NCI-H1436 treated with DMSO at 0.1 percent for 48 hours (cell line): ENCODE measurements around the gene SH3YL1.

Source experiments
- DNase-seq: peaks from one replicate; lab custom pipeline; 2025; lab: John Stamatoyannopoulos, UW

Gene SH3YL1, protein sequence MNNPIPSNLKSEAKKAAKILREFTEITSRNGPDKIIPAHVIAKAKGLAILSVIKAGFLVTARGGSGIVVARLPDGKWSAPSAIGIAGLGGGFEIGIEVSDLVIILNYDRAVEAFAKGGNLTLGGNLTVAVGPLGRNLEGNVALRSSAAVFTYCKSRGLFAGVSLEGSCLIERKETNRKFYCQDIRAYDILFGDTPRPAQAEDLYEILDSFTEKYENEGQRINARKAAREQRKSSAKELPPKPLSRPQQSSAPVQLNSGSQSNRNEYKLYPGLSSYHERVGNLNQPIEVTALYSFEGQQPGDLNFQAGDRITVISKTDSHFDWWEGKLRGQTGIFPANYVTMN

GRCh38 chr2:263774-264492 lies at the start of gene SH3YL1:
TSS of gene SH3YL1 (minus strand) at chr2:264032. CDS start at chr2:263984, 48 bp downstream.
- DNase-seq: no peak

DNA sequence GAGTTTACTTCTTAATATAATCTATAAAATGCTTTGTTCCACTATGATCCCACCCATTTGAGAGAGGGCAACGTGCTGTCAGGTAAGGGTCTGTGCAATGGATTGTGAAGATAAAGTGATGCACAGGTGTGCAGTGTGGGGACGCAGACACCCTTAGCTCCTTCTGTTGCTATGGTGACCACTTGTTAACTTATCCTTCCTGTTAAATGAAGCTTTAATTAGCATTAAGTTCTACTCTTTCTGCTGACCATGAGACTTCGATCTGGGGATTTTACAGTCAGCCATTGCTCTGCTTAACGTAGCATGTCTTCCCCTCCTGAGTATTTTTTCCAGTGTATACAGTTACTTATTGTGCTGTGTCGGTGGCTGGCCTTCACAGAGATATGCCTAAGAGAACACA lies 47.2 kb upstream of the SH3YL1 start:
- DNase-seq: no peak

DNA sequence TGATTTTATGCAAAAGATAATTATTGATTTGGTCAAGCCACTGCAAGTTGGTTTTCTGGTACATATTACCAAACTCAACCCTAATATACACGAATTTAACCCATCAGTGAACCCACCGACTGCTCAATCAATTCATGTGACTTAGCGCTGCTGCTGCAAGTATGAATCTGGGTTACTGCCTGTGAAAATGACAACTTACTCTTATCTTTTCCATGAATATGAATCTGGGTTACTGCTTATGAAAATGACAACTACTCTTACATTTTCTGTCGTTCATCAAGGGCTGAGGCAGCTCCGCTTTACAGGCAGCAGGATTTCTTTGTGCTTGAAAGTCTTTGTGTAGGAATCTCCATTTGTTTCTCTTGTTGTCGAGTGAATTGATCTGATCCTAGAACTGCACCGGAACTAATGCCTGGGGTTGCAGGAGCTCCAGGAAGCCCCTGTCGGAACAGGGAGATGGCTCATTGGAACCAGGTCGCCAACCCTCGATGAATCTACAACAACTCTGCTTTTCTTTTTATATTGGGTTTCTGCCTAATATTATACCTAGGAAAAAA lies 46.2 kb upstream of the SH3YL1 start:
- no peak for DNase-seq

DNA sequence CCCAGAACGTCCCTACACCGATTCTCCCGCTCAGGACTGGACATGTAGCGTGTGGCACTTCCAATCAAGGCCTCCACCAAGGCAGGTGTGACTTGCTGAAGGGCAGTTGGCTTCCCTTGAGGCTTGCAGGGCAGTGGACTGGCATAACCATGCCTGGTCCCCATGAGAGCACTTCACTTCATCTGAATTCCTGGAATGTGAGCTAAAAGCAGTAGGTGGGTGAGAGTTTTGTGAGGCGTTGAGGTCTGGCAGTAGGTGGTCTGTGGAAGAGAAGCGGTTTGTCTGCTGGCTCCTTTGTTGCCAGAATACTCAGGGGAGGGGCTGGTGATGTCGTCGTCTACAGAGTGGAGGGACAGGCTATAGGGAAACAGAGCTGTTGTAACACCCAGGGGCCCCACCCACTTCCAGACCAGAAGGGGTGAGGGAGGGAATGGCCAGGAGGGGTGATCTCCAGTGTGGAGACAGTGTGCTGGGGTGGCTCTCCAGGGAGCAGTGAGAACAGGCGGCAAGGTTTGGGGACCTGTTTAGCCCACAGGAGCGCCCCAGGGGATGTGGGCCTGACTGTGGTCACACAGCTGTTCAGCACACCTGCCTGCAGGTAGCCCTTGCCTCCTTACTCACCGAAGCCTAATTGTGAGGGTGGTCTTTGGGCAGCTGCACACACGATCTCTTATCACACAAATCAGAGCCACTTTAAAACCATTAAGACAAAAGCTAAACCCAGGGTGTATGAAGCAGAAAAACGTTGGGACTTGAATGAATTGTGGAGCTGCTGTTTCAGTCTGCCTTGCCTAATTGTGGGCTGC lies 45.5 kb upstream of the SH3YL1 start:
- no peak for DNase-seq

- no peak for DNase-seq
These were observed 41.5 kb upstream of the SH3YL1 start for GRCh38 chr2:305366-305765.

GRCh38 chr2:296354-296753 lies 32.5 kb upstream of the SH3YL1 start:
- no peak for DNase-seq

DNA sequence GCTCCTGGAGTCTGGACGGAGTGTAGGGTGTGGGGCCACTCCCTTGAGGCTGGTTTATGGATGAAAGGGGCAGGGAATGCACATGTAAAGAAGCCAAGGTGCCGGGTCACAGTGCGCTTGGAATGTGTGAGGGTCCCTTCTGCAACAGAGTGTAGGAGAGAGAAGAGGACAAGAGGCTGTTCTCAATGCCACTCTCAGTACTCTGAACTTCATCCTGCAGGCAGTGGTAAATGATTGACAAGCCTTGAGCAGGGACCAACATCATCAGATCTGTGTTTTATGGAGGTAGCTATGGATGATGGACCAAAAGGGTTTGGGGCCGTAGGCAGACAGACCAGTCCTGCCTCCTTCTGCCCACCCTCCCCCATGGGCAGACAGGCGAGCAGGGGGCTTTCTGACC lies 31.3 kb upstream of the SH3YL1 start:
- no peak for DNase-seq

GRCh38 chr2:290090-290722 lies 26.4 kb upstream of the SH3YL1 start:
- DNase-seq: no peak

DNA sequence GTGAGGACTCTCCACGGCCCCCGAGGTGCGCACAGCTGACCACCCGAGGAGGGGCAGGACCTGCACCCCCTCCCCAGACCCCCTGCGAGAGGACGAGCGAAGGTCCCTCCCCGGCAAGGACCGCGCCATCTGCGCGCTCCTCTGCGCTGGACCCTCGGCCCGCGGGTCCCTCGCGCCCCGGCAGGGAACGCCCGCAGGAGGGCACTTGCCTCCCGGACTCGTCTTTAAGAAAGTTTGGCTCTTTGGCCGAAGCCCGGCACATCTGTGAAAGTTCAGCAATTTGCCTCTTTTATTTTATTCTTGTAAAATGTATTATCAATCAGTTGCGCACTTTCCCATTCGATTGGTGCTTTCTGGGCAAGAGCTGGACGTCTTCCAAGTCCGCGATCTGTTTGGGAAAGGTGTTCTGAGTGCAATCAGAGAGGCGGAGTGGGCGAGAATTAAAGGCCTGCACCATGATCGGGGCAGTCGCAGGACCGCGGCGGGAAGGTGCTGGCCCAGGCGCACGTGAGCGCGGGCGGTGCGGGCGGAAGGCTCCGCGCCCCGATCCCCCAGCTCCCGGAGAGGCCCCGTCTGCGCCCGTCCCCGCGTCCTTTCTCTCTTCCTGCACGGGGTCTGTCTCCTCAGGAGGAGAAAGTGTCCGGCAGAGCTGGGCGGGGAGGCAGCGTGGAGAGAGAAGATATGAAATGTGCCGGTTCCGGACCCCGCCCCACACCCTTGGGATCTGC lies 25.7 kb upstream of the SH3YL1 start:
- DNase-seq: no peak

GRCh38 chr2:288758-289361 lies 25.0 kb upstream of the SH3YL1 start:
- DNase-seq: no peak

GRCh38 chr2:287911-288757 lies 24.3 kb upstream of the SH3YL1 start, which contains the start of gene ALKAL2:
TSS of gene ALKAL2 (minus strand) at chr2:288091. CDS start at chr2:287835, 256 bp downstream.
- DNase-seq: no peak

- DNase-seq: no peak
These were observed 23.6 kb upstream of the SH3YL1 start for GRCh38 chr2:287471-287885.

GRCh38 chr2:286774-287392 lies 23.1 kb upstream of the SH3YL1 start:
- no peak for DNase-seq

DNA sequence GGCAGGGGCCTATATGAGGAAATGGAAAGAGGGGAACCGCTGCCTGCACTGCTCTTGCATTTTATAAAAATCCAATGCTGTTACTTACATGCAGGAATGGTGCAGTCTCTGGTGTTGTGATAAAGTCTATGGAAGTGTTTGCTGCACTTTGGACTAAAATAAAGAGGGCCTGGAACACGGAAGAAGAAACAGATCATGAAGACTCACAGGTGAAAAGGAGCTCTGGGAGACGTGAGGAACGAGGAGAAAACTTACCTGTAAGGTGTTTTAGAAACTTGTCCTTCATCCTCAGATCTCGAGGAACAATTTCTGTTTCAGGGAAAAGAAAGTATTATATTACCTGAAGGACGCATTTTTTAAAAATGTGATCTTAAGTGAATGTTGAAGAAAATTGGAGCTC lies 22.2 kb upstream of the SH3YL1 start:
- DNase-seq: no peak

DNA sequence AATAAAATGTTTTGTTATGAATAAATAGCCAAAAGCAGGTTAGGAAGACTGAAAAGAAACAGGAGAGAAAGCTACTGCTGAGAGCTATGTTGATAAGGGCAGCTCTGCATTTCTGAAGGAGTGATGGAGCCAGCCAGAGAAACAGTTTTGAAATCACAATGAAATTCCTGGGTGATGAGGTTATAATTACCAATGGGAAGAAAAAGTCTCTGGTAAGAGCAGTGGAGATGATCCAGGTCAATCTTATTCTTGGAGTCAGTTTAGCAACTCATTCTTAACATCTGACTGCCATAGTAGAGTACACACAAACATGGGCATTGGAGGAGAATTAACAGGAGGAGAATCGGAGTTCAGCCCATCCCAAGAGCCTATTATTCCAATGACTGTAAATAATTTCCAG lies 21.7 kb upstream of the SH3YL1 start:
- no peak for DNase-seq

DNA sequence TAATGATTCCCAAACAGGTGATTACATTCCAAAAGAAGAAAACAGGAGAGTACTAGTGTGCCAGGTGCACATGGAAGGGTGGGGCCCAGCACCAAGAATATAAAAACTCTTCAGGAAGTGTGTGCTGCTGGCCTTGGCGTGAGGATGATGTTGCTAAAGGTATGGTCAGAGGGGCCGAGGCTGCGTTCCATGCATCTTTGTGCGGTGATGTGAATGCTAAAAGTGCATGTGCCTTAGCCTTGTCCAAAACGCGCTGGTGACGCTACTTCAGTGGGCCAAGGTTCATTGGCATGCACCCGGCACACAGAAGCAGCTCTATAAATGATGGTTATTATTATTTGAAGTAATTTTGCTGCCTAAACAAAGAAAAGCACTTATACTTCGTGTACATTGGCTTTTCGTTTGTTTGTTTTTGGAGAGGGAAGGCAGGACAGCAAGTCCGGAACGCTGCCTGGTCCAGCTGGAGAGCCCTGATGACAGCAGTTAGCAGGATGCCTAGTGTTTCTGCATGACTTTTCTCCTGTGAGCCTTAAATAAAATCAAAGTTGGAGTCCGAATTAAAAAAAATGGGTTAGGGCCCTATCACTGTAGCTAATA lies 21.2 kb upstream of the SH3YL1 start:
- DNase-seq: no peak

- DNase-seq: no peak
These were observed 20.4 kb upstream of the SH3YL1 start for GRCh38 chr2:283996-284794.
